ENCODE results near the gene KIF13A.

Gene KIF13A

GRCh38 chr6:17999425-17999824 is 12.0 kb upstream of the KIF13A start:
- no peak for TF ChIP-seq CTCF (conservative IDR thresholded peaks at IDR 0.05; ENCODE audit: control insufficient read depth, insufficient read depth, low read depth, low read length)

DNA sequence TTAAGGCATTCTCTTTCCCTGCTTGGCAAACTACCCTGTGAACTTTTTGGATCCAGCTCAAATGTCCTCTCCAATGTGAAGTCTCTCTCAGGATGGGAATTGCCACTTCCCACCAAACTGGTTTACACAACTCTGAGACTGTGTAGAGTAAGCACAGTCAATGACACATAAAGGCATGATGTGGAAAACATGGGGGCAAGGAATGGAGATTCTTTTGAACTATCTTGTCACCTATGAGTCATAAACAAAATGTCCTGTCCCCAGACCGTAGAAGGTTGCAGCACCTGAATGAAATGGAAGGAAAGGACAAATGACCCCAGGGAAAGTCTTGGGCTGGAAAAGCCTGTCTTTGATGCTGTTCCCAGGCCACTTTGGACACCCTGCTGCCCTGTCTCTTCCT is 11.0 kb upstream of the KIF13A start:
- H3K4me3 ChIP-seq (ENCODE audit: control insufficient read depth, low read depth, low read length) = no peak overlapping the region
- TF ChIP-seq CTCF (conservative IDR thresholded peaks at IDR 0.05; ENCODE audit: control insufficient read depth, insufficient read depth, low read depth, low read length) = no peak
- peak; percentile 62 for DNase-seq (ENCODE audit: low read depth)

More at GRCh38 chr6:17999425-17999824, 12.0 kb upstream of the KIF13A start:
- H3K4me3 ChIP-seq (ENCODE audit: control insufficient read depth, low read depth, low read length) = no peak overlapping the region
- no peak for DNase-seq (ENCODE audit: low read depth)

DNA sequence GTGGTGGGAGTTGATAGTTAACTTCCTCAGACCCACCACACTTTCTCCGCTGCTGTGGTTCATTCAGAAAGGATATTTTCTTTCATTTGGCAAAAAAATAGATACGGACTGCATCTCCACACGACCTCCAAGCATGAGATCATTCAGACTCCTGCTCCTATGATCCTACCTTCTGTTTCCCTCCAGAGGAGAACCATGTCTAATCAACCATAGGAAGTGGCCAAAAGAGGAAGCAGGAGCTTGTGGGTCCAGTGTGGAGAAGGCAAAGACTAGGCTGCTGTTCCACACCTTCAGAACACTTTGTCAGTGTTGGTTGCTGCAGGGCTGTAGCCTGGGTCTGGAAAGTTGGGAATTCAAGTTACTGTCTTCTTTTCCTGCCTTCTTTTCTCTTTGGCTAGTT is 10.6 kb upstream of the KIF13A start:
- no peak for DNase-seq (ENCODE audit: low read depth)
- H3K4me3 ChIP-seq (ENCODE audit: control insufficient read depth, low read depth, low read length) = no peak overlapping the region
- no peak for TF ChIP-seq CTCF (conservative IDR thresholded peaks at IDR 0.05; ENCODE audit: control insufficient read depth, insufficient read depth, low read depth, low read length)

DNA sequence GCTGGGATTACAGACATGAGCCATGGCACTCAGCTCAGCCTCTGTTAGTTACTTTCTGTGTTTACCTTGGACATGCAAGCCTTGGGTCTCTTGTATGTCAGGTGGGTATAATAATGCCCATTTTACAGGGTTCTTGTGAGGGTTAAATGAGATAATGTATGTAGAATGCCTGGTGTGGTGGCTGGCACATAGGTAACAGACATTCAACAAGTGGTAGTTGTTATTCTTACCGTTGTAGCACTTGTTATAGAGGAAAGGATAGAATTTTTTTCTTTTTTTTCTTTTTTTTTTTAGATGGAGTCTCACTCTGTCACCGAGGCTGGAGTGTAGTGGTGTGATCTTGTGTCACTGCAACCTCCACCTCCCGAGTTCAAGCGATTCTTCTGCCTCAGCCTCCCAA is 8.0 kb upstream of the KIF13A start:
- H3K4me3 ChIP-seq (ENCODE audit: control insufficient read depth, low read depth, low read length) = no peak overlapping the region
- DNase-seq (ENCODE audit: low read depth) = no peak
- no peak for TF ChIP-seq CTCF (conservative IDR thresholded peaks at IDR 0.05; ENCODE audit: control insufficient read depth, insufficient read depth, low read depth, low read length)

GRCh38 chr6:17994019-17994418 is 6.6 kb upstream of the KIF13A start:
- no peak for DNase-seq (ENCODE audit: low read depth)
- no peak for TF ChIP-seq CTCF (conservative IDR thresholded peaks at IDR 0.05; ENCODE audit: control insufficient read depth, insufficient read depth, low read depth, low read length)
- no peak overlapping the region for H3K4me3 ChIP-seq (ENCODE audit: control insufficient read depth, low read depth, low read length)

- H3K4me3 ChIP-seq (ENCODE audit: control insufficient read depth, low read depth, low read length) = peak overlapping the region; percentile 69
- DNase-seq (ENCODE audit: low read depth) = no peak
- TF ChIP-seq CTCF (conservative IDR thresholded peaks at IDR 0.05; ENCODE audit: control insufficient read depth, insufficient read depth, low read depth, low read length) = no peak
These were observed 1.0 kb upstream of the KIF13A start for GRCh38 chr6:17988422-17988944.

Data from fibroblast of mammary gland (primary cell).